Measurements from ENCODE around the gene ACSF2.

DNA sequence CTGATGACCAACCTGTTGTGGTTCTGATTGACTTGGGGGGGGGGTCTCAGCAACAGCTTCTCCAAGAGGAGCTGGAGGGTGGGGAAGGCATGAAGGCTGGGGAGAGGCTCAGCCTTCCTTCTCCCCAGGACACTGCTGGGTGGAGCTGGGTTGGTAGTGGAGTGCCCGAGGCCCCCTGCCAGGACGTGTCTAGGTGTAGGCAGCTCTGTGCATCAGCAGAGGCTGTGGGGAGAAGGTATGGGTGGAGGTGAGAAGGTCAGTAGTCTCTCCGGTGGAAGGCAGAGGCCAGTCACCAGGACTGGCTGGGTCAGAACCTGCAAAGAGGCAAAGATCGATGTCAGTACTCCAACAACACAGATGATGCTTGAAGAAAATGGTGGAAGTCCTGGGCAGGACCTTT is 38.7 kb downstream of the ACSF2 start:
- TF ChIP-seq, protein P1, sequence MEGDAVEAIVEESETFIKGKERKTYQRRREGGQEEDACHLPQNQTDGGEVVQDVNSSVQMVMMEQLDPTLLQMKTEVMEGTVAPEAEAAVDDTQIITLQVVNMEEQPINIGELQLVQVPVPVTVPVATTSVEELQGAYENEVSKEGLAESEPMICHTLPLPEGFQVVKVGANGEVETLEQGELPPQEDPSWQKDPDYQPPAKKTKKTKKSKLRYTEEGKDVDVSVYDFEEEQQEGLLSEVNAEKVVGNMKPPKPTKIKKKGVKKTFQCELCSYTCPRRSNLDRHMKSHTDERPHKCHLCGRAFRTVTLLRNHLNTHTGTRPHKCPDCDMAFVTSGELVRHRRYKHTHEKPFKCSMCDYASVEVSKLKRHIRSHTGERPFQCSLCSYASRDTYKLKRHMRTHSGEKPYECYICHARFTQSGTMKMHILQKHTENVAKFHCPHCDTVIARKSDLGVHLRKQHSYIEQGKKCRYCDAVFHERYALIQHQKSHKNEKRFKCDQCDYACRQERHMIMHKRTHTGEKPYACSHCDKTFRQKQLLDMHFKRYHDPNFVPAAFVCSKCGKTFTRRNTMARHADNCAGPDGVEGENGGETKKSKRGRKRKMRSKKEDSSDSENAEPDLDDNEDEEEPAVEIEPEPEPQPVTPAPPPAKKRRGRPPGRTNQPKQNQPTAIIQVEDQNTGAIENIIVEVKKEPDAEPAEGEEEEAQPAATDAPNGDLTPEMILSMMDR (IDR thresholded peaks at IDR 0.05) = no peak
- TF ChIP-seq EZH2phosphoT487 (IDR thresholded peaks at IDR 0.05) (no peak), EZH2 (IDR thresholded peaks at IDR 0.05) (no peak)

All from neural progenitor cell (in vitro differentiated cells).